HFFc6 (cell line): ENCODE measurements around the gene FRMD4A. TPM values are rescaled to one million over a fixed set of nuclear protein-coding genes. Genes with fewer than 3 reads are reported as not detected.

ENCODE experiments used
- DNase-seq: peaks from one replicate; pipeline ENCODE4 v3.0.0-alpha.2; 2018
- H3K27ac Mint-ChIP-seq: 2 replicates; pipeline ENCODE4 v1.8.0; 2020; ENCODE audit warnings: mild to moderate bottlenecking, mixed read lengths
- H3K27me3 Mint-ChIP-seq: 2 replicates; pipeline ENCODE4 v1.8.0; 2021; ENCODE audit warnings: mild to moderate bottlenecking, moderate library complexity, mixed read lengths; ENCODE audit not compliant: insufficient read depth
- H3K36me3 Mint-ChIP-seq: 2 replicates; pipeline ENCODE4 v1.8.0; 2021; ENCODE audit warnings: low read depth, mixed read lengths
- H3K4me1 Mint-ChIP-seq: 2 replicates; pipeline ENCODE4 v1.8.0; 2020; ENCODE audit warnings: low read depth, mixed read lengths
- H3K4me3 Mint-ChIP-seq: 2 replicates; pipeline ENCODE4 v1.8.0; 2020; ENCODE audit warnings: mild to moderate bottlenecking, moderate library complexity, mixed read lengths
- H3K9me3 Mint-ChIP-seq: 2 replicates; pipeline ENCODE4 v1.8.0; 2020; ENCODE audit warnings: mild to moderate bottlenecking, mixed read lengths
- CTCF ChIP-seq: fragments of 200-600 bp; sonication (generic); IDR thresholded peaks from 2 replicates; pipeline ENCODE4 v1.5.0; 2021; ENCODE audit warnings: antibody characterized with exemption, mild to moderate bottlenecking
- total RNA-seq, 6 experiments: library from RNA; stranded (reverse); fragmentation: NEBNext Ultra II Directional; extraction: Animal tissue kit (Norgen Biotek cat#: 25700); gene quantifications; 2 replicates in 1 of 6; 3 replicates in 5 of 6; pipeline ENCODE4 v1.2.3, GENCODE V29; 2021

The FRMD4A gene
- total RNA-seq, 6 experiments from 2014 or later, result 76.7 to 117 (median 92.3) TPM

GRCh38 chr10:13812804-13813203, 517.9 kb downstream of the FRMD4A start:
- no peaks in the 10 kb centered on the region; the same call in 1 of the 2 replicates for H3K9me3 Mint-ChIP-seq
- H3K4me3 Mint-ChIP-seq, result no peak overlapping the region
- peaks cover 41% of the 10 kb centered on the region for H3K4me1 Mint-ChIP-seq
- no peaks in the 10 kb centered on the region for H3K27me3 Mint-ChIP-seq
- no peak for TF ChIP-seq CTCF
- DNase-seq, result no peak
- peaks cover 28% of the 10 kb centered on the region for H3K36me3 Mint-ChIP-seq
- H3K27ac Mint-ChIP-seq, result no peak overlapping the region

- Mint-ChIP-seq H3K9me3 (no peaks in the 10 kb centered on the region), H3K27ac (no peak overlapping the region), H3K27me3 (no peaks in the 10 kb centered on the region), H3K4me1 (peaks cover 19% of the 10 kb centered on the region), H3K36me3 (peaks cover 17% of the 10 kb centered on the region), H3K4me3 (no peak overlapping the region)
- no peak for DNase-seq
- 0 out of 2 replicates have a peak, but pooled peaks have one; percentile 11 for TF ChIP-seq CTCF
These were observed 520.2 kb downstream of the FRMD4A start for GRCh38 chr10:13810568-13810967.

GRCh38 chr10:13809427-13809826, 521.3 kb downstream of the FRMD4A start:
- peaks cover 16% of the 10 kb centered on the region for H3K4me1 Mint-ChIP-seq
- H3K27me3 Mint-ChIP-seq, result no peaks in the 10 kb centered on the region
- no peak for TF ChIP-seq CTCF
- H3K36me3 Mint-ChIP-seq, result peaks cover 16% of the 10 kb centered on the region
- H3K4me3 Mint-ChIP-seq, result no peak overlapping the region
- H3K27ac Mint-ChIP-seq, result no peak overlapping the region
- H3K9me3 Mint-ChIP-seq, result no peaks in the 10 kb centered on the region
- DNase-seq, result no peak

- DNase-seq, result no peak
- Mint-ChIP-seq H3K9me3 (no peaks in the 10 kb centered on the region), H3K4me3 (no peak overlapping the region), H3K4me1 (peaks cover 16% of the 10 kb centered on the region), H3K27ac (no peak overlapping the region), H3K27me3 (no peaks in the 10 kb centered on the region), H3K36me3 (peaks cover 21% of the 10 kb centered on the region)
- TF ChIP-seq CTCF, result no peak
These were observed 522.0 kb downstream of the FRMD4A start for GRCh38 chr10:13808556-13809391.

GRCh38 chr10:13806419-13806818, 524.3 kb downstream of the FRMD4A start:
- Mint-ChIP-seq H3K36me3 (peaks cover 32% of the 10 kb centered on the region), H3K27ac (no peak overlapping the region), H3K9me3 (no peaks in the 10 kb centered on the region), H3K4me3 (no peak overlapping the region), H3K4me1 (peaks cover 35% of the 10 kb centered on the region), H3K27me3 (no peaks in the 10 kb centered on the region)
- TF ChIP-seq CTCF, result no peak
- DNase-seq, result no peak
